Progenitor cell of endocrine pancreas (in vitro differentiated cells): Measurements from ENCODE around the gene SDSL. TPM values are rescaled to one million over a fixed set of nuclear protein-coding genes. Genes with fewer than 3 reads are reported as not detected.

Experiments
- DNase-seq: peaks from one replicate; pipeline ENCODE4 v3.0.0; 2021; ENCODE audit warnings: low spot score; ENCODE audit not compliant: unreplicated experiment
- H3K27ac Mint-ChIP-seq: 2 replicates; pipeline ENCODE4 v1.8.0; 2021; ENCODE audit warnings: mild to moderate bottlenecking, moderate library complexity, mixed read lengths
- H3K27me3 Mint-ChIP-seq: 2 replicates; pipeline ENCODE4 v1.8.0; 2021; ENCODE audit warnings: mixed read lengths
- H3K36me3 Mint-ChIP-seq: 2 replicates; pipeline ENCODE4 v1.8.0; 2022; ENCODE audit warnings: mixed read lengths; ENCODE audit not compliant: insufficient read depth
- H3K4me1 Mint-ChIP-seq: 2 replicates; pipeline ENCODE4 v1.8.0; 2021; ENCODE audit warnings: low read depth, mixed read lengths
- H3K4me3 Mint-ChIP-seq: 2 replicates; pipeline ENCODE4 v1.8.0; 2021; ENCODE audit warnings: low read depth, mild to moderate bottlenecking, moderate library complexity, mixed read lengths
- H3K9me3 Mint-ChIP-seq: 2 replicates; pipeline ENCODE4 v1.8.0; 2021; ENCODE audit warnings: low read depth, mixed read lengths
- total RNA-seq: library from RNA; stranded (reverse); gene quantifications from 2 replicates; pipeline ENCODE4 v1.2.1, GENCODE V29; 2021
- TF ChIP-seq, protein P1 (sequence below): fragments of 200-600 bp; sonication (generic); IDR thresholded peaks from one replicate; pipeline ENCODE4 v1.5.0; 2021; ENCODE audit warnings: antibody characterized with exemption, mild to moderate bottlenecking; ENCODE audit not compliant: unreplicated experiment

Gene SDSL
- total RNA-seq, 1 donor from 2014 or later, result 17.2 TPM

DNA sequence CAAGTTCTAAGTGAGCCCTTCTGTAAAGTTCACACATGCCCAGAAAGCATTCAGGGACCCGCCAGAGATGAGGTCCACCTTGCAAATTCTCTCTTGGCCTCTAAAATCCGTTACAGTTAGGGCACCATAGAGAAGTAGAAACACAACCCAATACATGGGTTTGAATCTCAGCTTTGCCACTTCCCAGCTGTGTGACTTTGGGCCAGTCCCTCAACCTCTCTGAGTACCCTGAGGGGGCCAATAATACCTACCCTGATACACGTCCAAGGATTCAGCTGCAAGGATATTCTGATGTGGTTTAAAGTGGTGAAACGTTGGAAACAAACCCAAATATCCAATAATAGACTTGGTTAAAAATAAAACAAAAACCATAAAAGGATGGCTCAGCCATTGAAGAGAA is 37.8 kb downstream of the SDSL start:
- H3K27ac Mint-ChIP-seq, result no peak overlapping the region
- H3K4me3 Mint-ChIP-seq, result no peak overlapping the region
- TF ChIP-seq, protein P1, sequence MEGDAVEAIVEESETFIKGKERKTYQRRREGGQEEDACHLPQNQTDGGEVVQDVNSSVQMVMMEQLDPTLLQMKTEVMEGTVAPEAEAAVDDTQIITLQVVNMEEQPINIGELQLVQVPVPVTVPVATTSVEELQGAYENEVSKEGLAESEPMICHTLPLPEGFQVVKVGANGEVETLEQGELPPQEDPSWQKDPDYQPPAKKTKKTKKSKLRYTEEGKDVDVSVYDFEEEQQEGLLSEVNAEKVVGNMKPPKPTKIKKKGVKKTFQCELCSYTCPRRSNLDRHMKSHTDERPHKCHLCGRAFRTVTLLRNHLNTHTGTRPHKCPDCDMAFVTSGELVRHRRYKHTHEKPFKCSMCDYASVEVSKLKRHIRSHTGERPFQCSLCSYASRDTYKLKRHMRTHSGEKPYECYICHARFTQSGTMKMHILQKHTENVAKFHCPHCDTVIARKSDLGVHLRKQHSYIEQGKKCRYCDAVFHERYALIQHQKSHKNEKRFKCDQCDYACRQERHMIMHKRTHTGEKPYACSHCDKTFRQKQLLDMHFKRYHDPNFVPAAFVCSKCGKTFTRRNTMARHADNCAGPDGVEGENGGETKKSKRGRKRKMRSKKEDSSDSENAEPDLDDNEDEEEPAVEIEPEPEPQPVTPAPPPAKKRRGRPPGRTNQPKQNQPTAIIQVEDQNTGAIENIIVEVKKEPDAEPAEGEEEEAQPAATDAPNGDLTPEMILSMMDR, result no peak
- no peak for DNase-seq
- peaks cover 10% of the 10 kb centered on the region for H3K4me1 Mint-ChIP-seq
- H3K36me3 Mint-ChIP-seq, result no peaks in the 10 kb centered on the region
- peaks cover 83% of the 10 kb centered on the region for H3K27me3 Mint-ChIP-seq
- H3K9me3 Mint-ChIP-seq, result no peaks in the 10 kb centered on the region

DNA sequence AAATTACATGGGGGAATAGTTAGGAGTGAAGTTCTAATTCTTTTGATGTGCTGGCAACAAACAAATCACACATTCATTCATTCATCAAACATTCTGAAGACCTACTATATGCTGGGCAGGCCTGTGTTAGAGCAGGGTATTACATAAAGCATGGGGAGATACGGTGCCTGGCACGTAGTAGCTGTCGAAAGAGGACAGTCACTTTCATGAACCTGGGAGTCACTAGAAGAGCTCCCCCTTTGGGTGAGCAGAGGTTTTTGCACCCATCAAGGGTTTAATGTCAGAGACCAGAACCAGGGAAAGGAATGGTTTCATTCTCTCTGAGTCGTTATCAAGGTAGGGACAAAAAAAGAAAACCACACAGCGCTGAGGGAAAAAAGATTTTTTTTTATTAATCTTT is 39.5 kb downstream of the SDSL start:
- no peaks in the 10 kb centered on the region for H3K9me3 Mint-ChIP-seq
- H3K4me1 Mint-ChIP-seq, result peaks cover 10% of the 10 kb centered on the region
- H3K27me3 Mint-ChIP-seq, result peaks cover 86% of the 10 kb centered on the region
- H3K36me3 Mint-ChIP-seq, result no peaks in the 10 kb centered on the region
- no peak overlapping the region for H3K4me3 Mint-ChIP-seq
- TF ChIP-seq, protein P1, result peak; percentile 52
- DNase-seq, result no peak
- no peak overlapping the region for H3K27ac Mint-ChIP-seq

DNA sequence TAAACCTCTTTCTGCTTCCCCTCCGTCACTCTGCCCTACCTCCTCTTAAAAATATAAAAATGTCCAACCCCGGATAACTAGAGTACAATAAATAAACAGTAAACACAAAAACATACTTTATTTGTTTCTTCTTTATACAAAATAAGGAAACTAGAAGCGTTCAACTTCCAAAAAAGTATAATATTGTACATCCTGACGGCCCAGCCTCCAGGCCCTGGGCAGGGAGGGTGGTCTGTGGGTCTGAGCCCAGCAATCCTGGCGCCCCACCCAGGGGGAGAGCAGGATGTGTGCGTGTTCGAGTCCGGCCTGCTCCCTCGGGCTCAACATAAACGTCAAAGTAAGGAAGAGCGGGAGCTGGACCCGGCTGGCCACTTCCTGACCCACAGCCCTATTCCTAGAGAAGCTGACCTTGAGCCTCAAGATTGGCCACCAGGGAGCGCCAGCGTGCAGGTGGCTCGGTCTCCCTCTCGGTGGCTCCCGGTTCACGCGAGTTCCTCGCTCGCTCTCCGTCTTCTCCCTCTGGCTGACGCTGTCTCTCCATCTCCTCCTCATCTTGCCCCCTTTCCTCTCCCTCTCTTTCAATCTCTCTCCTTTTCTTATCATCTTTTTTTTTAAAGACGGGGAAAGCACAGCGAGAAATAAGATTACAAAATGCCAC is 40.1 kb downstream of the SDSL start:
- Mint-ChIP-seq H3K27ac (peak overlapping the region; percentile 61), H3K27me3 (peaks cover 85% of the 10 kb centered on the region), H3K4me1 (peaks cover 14% of the 10 kb centered on the region), H3K36me3 (no peaks in the 10 kb centered on the region), H3K4me3 (peak overlapping the region; percentile 69), H3K9me3 (no peaks in the 10 kb centered on the region)
- TF ChIP-seq, protein P1, result peak; percentile 87
- DNase-seq, result peak; percentile 83

DNA sequence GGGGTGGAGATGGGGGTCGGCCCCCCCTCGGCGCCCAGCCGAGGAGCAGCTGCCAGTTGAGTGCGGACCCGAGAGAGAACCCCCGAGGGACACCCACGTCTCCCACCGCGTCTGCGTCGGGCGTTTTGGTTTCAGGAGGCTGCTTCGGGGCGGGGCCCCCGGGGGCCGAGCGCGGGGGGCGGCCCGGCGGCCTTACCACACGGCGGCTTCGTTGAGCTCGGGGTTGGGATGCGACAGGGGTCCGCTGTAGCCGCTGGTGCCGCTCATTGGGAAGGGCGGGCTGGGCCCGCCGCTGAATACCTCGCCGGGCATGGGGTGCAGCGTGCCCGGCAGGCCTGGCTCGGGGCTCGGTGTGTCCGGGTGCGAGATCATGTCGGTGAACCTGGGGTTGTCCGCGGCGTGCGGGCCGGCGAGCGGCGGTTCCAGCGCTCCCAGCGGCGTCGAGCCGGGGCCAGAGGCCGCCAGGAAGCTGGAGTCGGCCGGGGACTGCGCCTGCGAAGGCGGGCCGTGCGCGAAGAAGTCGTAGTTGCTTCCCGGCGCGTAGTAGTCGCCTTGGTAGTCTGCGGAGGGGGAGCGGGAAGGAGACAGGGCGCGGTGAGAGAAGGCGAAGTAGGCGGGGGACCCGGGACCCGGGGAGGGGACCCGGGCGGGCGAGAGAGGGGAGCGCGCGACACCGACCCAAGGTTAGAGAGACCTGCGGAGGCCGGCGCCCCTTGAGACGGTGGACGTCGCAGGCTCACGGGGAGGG is 41.0 kb downstream of the SDSL start:
- Mint-ChIP-seq H3K27ac (peak overlapping the region; percentile 59), H3K36me3 (no peaks in the 10 kb centered on the region), H3K4me3 (peak overlapping the region; percentile 54), H3K4me1 (peaks cover 15% of the 10 kb centered on the region), H3K9me3 (no peaks in the 10 kb centered on the region), H3K27me3 (peaks cover 83% of the 10 kb centered on the region)
- TF ChIP-seq, protein P1, result no peak
- no peak for DNase-seq

DNA sequence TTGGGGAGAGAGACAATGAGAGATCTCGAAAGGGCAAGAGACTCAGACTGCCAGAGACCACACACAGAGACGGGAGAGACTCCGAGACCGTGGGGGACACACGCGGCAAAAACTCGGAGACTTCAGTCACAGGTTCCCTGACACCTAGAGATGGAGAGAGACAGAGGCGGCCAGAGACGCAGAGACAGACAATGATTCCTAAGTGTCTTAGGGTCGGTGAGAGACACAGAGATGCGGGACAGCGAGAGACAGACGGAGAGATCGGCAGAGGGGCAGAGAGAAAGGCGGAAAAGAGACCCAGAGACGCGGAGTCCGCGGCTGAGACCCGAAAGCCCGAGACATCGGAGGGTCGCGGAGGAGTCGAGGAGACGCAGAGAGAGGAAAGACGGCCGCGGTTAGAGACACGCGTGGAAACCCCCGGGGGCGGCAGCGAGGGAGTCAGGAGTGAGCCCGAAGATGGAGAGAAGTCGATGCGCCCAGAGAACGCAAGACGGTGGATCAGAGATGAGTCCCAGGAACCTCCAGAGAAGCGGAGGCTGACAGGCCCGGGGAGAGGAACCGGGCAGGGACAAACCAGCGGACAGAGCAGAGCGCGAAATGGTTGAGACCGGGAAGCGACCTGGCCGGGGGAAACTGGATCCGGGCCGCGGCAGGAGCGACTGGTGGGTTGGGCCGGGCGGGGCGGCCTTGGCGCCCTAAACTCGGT is 41.7 kb downstream of the SDSL start:
- Mint-ChIP-seq H3K4me1 (peaks cover 17% of the 10 kb centered on the region), H3K4me3 (peak overlapping the region; percentile 54), H3K36me3 (no peaks in the 10 kb centered on the region), H3K9me3 (no peaks in the 10 kb centered on the region), H3K27ac (peak overlapping the region; percentile 59), H3K27me3 (peaks cover 82% of the 10 kb centered on the region)
- TF ChIP-seq, protein P1, result no peak
- DNase-seq, result no peak
